GM18505 (cell line): Measurements from ENCODE around the gene LHX1.

Source experiments
- ATAC-seq: cut with Tn5 transposase; IDR thresholded peaks from one replicate; pipeline ENCODE4 v1.9.1; 2021; ENCODE audit not compliant: unreplicated experiment
- POLR2A ChIP-seq: IDR thresholded peaks from 4 replicates; pipeline ENCODE4 v1.6.1; 2011; ENCODE audit warnings: borderline replicate concordance; ENCODE audit not compliant: insufficient read depth, insufficient read length; ENCODE audit errors: extremely low read depth

Gene LHX1

GRCh38 chr17:36945959-36946725, 8.9 kb downstream of the LHX1 start:
- no peak for TF ChIP-seq POLR2A
- no peak for ATAC-seq

- TF ChIP-seq POLR2A, result no peak
Measured at GRCh38 chr17:36946726-36947091, 9.4 kb downstream of the LHX1 start.

GRCh38 chr17:36947922-36948716, 10.8 kb downstream of the LHX1 start:
- peak; percentile 20 for ATAC-seq
- TF ChIP-seq POLR2A, result no peak

More at GRCh38 chr17:36946726-36947091, 9.4 kb downstream of the LHX1 start:
- ATAC-seq, result no peak

- ATAC-seq, result peak; percentile 92
- peak; percentile 82 for TF ChIP-seq POLR2A
Measured at GRCh38 chr17:36948717-36949460, 11.6 kb downstream of the LHX1 start, which contains the start of gene AATF. AATF (plus strand) TSS chr17:36948954; CDS start chr17:36949126, 172 bp downstream.

GRCh38 chr17:36949461-36949927, 12.2 kb downstream of the LHX1 start:
- no peak for ATAC-seq
- no peak for TF ChIP-seq POLR2A

GRCh38 chr17:36950027-36950426, 12.8 kb downstream of the LHX1 start:
- ATAC-seq, result no peak
- TF ChIP-seq POLR2A, result no peak

- TF ChIP-seq POLR2A, result no peak
- ATAC-seq, result no peak
Measured at GRCh38 chr17:36951084-36951789, 14.0 kb downstream of the LHX1 start.

GRCh38 chr17:36971508-36971907, 34.2 kb downstream of the LHX1 start:
- no peak for ATAC-seq
- TF ChIP-seq POLR2A, result no peak

GRCh38 chr17:36972186-36972700, 35.0 kb downstream of the LHX1 start:
- TF ChIP-seq POLR2A, result no peak
- ATAC-seq, result no peak

- no peak for TF ChIP-seq POLR2A
- ATAC-seq, result no peak
Measured at GRCh38 chr17:36972905-36973304, 35.6 kb downstream of the LHX1 start.

GRCh38 chr17:36975922-36976515, 38.7 kb downstream of the LHX1 start:
- ATAC-seq, result no peak

GRCh38 chr17:36977066-36977465, 39.8 kb downstream of the LHX1 start:
- no peak for ATAC-seq
- TF ChIP-seq POLR2A, result no peak

More at GRCh38 chr17:36975922-36976515, 38.7 kb downstream of the LHX1 start:
- no peak for TF ChIP-seq POLR2A
